8988T (cell line): ENCODE data around the gene CCNI2.

Experiments
- DNase-seq: peaks from one replicate; pipeline ENCODE4 v3.0.0; 2011

CCNI2 gene

DNA sequence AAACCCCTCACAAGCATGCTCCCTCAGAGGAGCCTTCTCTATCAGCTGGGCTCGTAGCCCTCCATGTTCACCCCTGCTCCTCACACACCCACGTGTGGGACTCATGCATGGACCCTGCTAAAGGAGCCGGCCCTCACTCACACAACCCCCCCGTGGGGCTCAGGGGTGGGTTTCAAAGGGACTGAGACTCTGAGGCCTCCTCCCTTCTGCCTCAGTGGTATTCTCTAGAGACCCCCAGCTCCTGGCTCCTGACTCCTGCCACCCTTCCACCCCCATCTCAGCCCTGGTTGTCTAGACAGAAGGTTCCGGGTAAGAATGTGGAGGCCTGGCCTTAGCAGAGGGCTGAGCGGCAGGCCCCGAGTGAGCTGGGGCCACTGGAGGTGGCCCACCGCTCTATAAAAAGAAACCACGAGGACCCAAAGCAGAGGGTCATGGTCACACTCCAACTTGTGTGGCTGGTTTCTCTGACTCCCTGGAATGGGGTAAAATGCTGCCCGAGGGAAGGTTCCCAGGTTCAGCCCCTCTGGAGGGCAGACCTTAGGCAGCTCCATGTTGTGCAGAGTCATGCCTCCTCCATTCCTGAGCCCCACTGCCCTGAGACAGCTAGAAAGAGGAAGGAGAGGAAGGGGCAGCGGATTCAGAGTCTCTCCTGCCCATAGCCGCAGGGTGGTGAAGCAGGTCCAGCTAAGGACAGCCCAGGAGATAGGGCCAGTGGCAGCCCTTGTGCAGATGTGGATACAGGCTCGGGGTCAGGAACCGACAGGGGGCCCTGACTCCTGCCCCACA lies 19.0 kb downstream of the CCNI2 start:
- no peak for DNase-seq

DNA sequence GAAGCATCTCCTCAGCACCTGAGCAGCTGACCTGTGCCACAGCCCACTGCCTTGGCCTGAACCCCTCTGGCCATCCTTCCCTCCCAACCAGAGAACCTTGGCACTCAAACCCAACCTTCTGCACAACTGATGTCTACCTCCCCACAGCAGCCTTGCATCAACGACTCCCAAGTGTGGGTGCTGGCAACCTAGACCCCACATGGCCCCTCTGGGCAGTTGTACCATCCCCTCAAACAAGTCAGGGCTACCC lies 19.5 kb downstream of the CCNI2 start:
- DNase-seq: no peak

- no peak for DNase-seq
These were observed 19.9 kb downstream of the CCNI2 start for GRCh38 chr5:132767150-132767549.

- DNase-seq: no peak
These were observed 21.3 kb downstream of the CCNI2 start for GRCh38 chr5:132768485-132768868.

- DNase-seq: no peak
These were observed 23.4 kb downstream of the CCNI2 start for GRCh38 chr5:132770476-132771159.

DNA sequence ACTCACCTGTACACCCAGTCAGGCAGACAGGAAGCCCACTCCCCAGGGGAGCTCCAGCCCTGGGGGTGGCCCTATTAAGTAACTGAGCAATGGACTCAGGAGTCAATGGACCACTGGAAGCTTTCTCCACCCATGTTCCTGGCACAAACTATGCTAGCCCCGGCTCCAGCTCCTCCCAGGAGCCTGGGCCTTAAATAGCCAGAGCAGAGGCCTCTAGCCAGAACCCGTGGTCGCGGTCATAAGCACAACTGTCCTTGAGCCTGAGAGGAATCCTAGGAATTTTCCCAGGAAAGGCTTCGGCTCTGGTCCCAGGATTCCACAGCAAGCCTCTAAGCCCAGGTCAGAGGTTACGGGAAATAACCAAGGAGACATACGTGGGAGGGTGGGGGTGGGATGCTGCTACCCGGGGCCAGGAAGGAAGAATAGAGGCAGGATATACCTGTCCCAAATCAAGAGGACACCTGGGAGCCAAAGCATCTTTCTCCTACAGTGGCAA lies 24.3 kb downstream of the CCNI2 start:
- DNase-seq: no peak

- DNase-seq: no peak
These were observed 25.3 kb downstream of the CCNI2 start for GRCh38 chr5:132772291-132773070.

DNA sequence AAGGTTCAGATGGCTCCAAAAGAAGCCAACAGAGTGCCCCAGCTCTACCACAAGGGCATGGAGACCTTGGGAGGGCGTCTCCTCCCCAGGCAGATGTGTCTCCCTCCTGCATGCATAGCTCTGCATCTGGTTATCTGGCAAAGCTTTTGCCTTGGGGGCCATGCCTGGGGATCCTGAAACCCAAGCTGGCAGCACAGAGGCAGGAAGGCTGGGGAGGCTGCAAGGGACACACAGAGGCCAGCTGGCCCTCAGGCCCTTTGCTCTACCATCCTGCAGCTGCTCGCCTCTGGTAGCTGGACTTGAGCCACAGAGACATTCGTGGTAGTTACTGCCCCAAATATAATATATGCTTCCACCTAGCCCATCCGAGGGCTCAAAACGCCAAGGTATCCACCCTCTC lies 25.9 kb downstream of the CCNI2 start:
- no peak for DNase-seq

DNA sequence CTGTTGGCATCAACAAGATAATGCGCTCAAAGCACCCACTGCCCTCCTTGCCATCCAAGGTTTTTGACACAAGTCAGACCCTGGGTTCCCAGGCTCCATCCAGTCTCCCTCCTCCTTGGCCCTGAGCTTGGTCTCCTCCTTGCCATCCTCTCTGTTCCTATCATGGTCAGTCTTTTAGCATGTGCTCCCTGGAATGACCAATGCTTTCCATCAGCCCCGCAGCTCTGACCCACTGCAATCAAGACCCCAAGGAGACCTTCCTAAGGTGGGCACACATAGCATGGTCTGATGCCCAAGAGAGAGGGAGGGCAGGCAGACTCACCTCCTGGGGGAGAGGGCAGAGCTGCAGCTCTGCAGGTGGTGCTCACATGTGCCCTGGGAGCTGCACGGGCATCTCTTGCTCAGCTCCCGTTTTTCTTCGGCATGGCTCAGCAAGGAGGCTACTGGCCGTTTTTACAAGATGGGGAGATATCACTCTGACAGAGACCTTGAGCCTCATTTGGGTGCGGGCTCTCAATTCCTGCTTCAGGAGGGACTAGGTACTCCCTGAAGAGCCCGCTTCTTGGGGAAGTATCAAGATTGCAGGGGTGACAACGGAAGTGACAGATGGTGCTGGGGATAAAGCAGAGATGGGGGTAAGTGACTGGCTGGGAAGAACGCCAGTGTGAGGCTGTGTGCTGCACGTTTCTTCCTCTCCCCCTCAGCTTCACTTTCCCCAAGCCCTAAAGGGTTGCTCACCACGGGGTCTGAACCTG lies 26.6 kb downstream of the CCNI2 start:
- DNase-seq: no peak

- no peak for DNase-seq
These were observed 27.2 kb downstream of the CCNI2 start for GRCh38 chr5:132774406-132774805.

DNA sequence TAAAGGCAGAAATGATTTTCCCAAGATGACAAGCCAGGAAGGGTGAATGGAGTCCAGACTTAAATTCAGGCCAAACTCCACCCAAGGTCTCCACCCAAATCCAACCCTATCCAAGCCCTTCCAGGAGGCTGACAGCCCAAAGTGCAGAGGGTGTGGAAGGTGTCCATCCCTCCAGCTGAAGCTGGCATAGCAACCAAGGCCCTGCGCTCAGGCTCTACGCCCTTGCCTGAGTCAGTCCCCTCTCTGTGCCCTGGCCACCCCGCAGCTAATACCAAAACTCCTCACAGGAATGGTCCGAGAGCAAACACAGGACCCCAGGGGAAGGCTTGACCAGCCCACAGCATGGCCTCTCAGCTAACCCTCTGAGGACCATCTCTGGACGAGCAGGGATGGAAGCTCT lies 27.7 kb downstream of the CCNI2 start:
- DNase-seq: no peak

GRCh38 chr5:132775476-132775961 lies 28.3 kb downstream of the CCNI2 start:
- DNase-seq: no peak

GRCh38 chr5:132776131-132776937 lies 29.1 kb downstream of the CCNI2 start:
- peak; percentile 72 for DNase-seq

DNA sequence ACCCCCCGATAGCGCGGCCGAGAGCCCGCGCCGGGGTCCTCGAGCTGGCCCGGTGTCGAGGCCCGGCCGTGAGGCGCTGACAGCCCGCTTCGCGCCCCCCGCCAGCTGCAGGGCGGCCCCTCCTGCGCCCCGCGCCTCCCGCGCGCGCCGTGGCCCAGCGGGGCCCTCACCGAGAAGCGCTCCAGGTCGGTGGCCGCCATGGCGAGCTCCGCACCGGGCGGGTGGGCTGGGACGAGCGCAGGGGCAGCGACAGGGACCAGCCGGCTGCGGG lies 29.6 kb downstream of the CCNI2 start:
- no peak for DNase-seq

GRCh38 chr5:132777209-132778069 lies 30.2 kb downstream of the CCNI2 start, which contains the start of gene SEPTIN8:
SEPTIN8 (minus strand) TSS chr5:132777239; CDS start chr5:132777137, 102 bp downstream.
- DNase-seq: peak; percentile 79

DNA sequence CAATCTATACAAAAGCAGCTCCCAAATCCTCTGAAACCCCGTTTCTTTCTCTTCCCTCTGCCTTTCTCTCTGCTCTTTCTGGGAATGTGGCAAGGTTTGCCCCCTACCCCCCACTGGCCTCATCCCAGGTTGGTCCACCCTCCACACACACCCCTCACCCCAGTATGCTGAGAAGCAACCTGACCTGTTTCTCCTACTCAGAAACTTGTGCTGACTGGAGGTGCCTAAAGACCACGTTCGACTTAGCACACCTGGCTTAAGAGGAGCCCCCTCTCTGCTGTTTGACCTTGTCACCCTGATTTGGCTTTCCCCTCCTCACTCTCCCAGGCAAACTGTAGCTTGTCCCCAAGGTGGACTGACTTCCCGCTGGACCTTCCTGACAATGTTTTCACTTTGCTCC lies 30.9 kb downstream of the CCNI2 start:
- DNase-seq: no peak

- no peak for DNase-seq
These were observed 31.6 kb downstream of the CCNI2 start for GRCh38 chr5:132778856-132779255.

- DNase-seq: no peak
These were observed 32.7 kb downstream of the CCNI2 start for GRCh38 chr5:132779961-132780360.

GRCh38 chr5:132780577-132780976 lies 33.4 kb downstream of the CCNI2 start:
- no peak for DNase-seq

- no peak for DNase-seq
These were observed 33.8 kb downstream of the CCNI2 start for GRCh38 chr5:132781029-132781428.

DNA sequence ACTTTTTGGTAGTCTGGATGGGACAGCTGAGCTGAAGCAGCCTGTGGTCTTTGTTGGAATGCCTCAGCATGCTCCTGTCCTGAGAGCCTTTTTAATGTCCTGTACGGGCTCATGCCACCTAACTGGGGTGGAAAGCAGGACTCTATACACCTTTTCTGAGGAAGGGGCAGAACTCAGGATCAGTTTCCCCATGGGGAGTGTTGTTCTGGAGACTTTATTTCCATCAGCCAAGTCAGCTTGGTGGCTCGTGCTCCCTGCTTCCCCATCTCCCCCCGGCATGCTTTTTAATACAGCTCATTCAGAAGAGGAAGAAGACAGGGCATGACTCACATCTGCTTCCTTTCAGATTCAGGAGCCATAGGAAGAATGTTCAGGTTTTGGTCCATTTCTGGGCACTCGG lies 34.9 kb downstream of the CCNI2 start:
- DNase-seq: no peak
